ENCODE results near the gene CD300LF. TPM values are rescaled to one million over a fixed set of nuclear protein-coding genes. Genes with fewer than 3 reads are reported as not detected.

Gene CD300LF
- total and polyA plus RNA-seq, 2 experiments from 2014 or later: not detected

GRCh38 chr17:74740173-74740572 is 27.4 kb upstream of the CD300LF start (continued):
- TF ChIP-seq ZNF462 (CRISPR knock-in tag; IDR thresholded peaks at IDR 0.05) (no peak), ZNF331 (CRISPR knock-in tag; IDR thresholded peaks at IDR 0.05; ENCODE audit: low read depth) (no peak)

- no peak for ATAC-seq
- H3F3A ChIP-seq (replicated peaks; ENCODE audit: low read depth): peaks cover 15% of the 10 kb centered on the region; the same call in 1 of the 2 replicates
- no peaks in the 10 kb centered on the region for H3K9me3 Mint-ChIP-seq
- no peak overlapping the region for H3K4me3 ChIP-seq
- TF ChIP-seq EZH2phosphoT487 (IDR thresholded peaks at IDR 0.05; ENCODE audit: unreplicated experiment): no peak
- no peaks in the 10 kb centered on the region for H3K9me2 ChIP-seq (ENCODE audit: insufficient read depth)
- no peaks in the 10 kb centered on the region for H3K79me2 ChIP-seq (replicated peaks; ENCODE audit: insufficient read depth)
- H3K4me2 ChIP-seq: no peak overlapping the region
- peaks cover 21% of the 10 kb centered on the region for H3K4me1 ChIP-seq (ENCODE audit: insufficient read depth)
- H3K27ac ChIP-seq (ENCODE audit: low read depth): no peak overlapping the region
- no peaks in the 10 kb centered on the region for H3K36me3 Mint-ChIP-seq (ENCODE audit: low read depth)
- no peaks in the 10 kb centered on the region for H4K20me1 ChIP-seq (replicated peaks; ENCODE audit: insufficient read depth)
- no peak for DNase-seq (ENCODE audit: low spot score)
- no peak overlapping the region for H2AFZ ChIP-seq
- peaks cover 25% of the 10 kb centered on the region for H3K27me3 Mint-ChIP-seq (ENCODE audit: insufficient read depth, low read depth, poor library complexity)
- H3K36me3 ChIP-seq (ENCODE audit: insufficient read depth): no peaks in the 10 kb centered on the region
- peak overlapping the region; percentile 28; the same call in 1 of the 3 replicates for H3K4me3 Mint-ChIP-seq
- H3K27ac Mint-ChIP-seq: no peak overlapping the region
- peaks cover 34% of the 10 kb centered on the region for H3K4me1 Mint-ChIP-seq
- peaks cover 11% of the 10 kb centered on the region; the same call in 1 of the 2 replicates for H3K27me3 ChIP-seq (ENCODE audit: insufficient read depth)
Measured at GRCh38 chr17:74739227-74739831, 26.6 kb upstream of the CD300LF start.

All from GM23338 (cell line).